ENCODE results near the gene GAD1. TPM values are rescaled to one million over a fixed set of nuclear protein-coding genes. Genes with fewer than 3 reads are reported as not detected.

Gene GAD1
- total RNA-seq, 1 donor from 2014 or later: not detected

- no peaks in the 10 kb centered on the region for H3K27me3 ChIP-seq (ENCODE audit: low read depth)
- H3K4me3 ChIP-seq: no peak overlapping the region
- TF ChIP-seq CTCF (IDR thresholded peaks at IDR 0.05): no peak
- intact Hi-C loops (cut with DNase I): no loop called here
- H3K4me1 ChIP-seq: no peaks in the 10 kb centered on the region
- no peaks in the 10 kb centered on the region for H3K36me3 ChIP-seq
- no peak overlapping the region for H3K27ac ChIP-seq
- DNase-seq (no peak), ATAC-seq (no peak)
- H3K9me3 ChIP-seq: no peaks in the 10 kb centered on the region
These were observed 80.4 kb downstream of the GAD1 start for GRCh38 chr2:170897108-170897507.

- intact Hi-C loops (cut with DNase I): no loop called here
- no peak for DNase-seq
- Histone ChIP-seq H3K27ac (no peak overlapping the region), H3K36me3 (no peaks in the 10 kb centered on the region), H3K9me3 (peaks cover 19% of the 10 kb centered on the region), H3K4me3 (no peak overlapping the region), H3K27me3 (ENCODE audit: low read depth) (no peaks in the 10 kb centered on the region), H3K4me1 (no peaks in the 10 kb centered on the region)
- no peak for ATAC-seq
- no peak for TF ChIP-seq CTCF (IDR thresholded peaks at IDR 0.05)
These were observed 89.2 kb downstream of the GAD1 start for GRCh38 chr2:170905864-170906263.

Other genes with a start within 250 kb of the GAD1 start
- 1.9 TPM for gene SP5, start 101.5 kb upstream of the GAD1 start, total RNA-seq
- gene ERICH2, start 46.5 kb upstream of the GAD1 start, total RNA-seq: 8.5 TPM
- gene GORASP2, start 112.4 kb downstream of the GAD1 start, total RNA-seq: 64.9 TPM